GM12872 (cell line): ENCODE data around the gene DDX54.
A peak's percentile ranks its signal among the peaks of the same experiment; 100 is the strongest.

Source experiments
- TF ChIP-seq, protein P1 (sequence below): IDR thresholded peaks from 3 replicates; pipeline ENCODE4 v1.5.1; 2011; ENCODE audit warnings: low read depth, mild to moderate bottlenecking, low read length, moderate library complexity; ENCODE audit not compliant: insufficient read depth

The DDX54 gene

DNA sequence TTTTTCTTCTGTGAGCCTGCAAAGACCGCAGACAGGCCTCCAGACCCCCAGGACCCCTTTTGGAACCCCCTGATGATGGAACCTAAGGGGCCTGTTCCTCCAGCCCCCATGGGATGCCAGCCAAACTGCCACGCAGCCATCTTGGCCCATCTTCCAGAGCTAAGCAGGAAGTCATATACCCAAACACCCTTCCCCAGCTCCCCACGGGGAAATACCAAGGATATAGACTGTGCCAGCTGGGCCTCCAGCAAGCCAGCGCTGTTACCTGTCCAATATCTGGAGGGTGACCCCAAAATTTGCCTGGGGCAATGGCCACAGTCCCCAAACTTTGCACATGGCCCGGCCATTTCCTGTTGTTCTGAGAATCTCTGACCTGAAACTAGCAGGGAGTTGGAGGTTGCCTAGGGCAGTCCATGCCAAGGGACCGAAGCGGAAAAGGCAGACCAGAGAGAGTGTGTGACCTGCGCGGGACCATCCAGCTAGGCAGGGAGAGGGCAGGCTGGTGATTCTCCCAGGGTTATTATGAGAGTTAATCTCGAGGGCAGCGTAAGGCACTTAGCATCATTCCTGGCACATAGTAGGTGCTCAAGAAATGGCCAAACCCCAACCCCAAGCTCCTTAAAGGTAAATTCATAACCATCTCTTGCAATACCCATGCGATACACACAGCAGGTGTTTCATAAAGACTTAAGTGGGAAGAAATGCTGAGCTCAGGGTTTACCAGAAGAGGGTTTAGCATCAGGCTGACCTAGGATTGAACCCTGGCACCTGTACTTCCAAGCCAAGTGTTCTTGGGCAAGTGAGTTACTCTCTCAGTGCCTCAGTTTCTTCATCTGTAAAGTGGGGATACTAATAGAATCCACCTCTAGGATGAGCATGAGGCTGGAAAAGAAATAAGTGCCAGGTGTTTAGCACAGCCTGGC, 47.2 kb downstream of the DDX54 start:
- TF ChIP-seq, protein P1, sequence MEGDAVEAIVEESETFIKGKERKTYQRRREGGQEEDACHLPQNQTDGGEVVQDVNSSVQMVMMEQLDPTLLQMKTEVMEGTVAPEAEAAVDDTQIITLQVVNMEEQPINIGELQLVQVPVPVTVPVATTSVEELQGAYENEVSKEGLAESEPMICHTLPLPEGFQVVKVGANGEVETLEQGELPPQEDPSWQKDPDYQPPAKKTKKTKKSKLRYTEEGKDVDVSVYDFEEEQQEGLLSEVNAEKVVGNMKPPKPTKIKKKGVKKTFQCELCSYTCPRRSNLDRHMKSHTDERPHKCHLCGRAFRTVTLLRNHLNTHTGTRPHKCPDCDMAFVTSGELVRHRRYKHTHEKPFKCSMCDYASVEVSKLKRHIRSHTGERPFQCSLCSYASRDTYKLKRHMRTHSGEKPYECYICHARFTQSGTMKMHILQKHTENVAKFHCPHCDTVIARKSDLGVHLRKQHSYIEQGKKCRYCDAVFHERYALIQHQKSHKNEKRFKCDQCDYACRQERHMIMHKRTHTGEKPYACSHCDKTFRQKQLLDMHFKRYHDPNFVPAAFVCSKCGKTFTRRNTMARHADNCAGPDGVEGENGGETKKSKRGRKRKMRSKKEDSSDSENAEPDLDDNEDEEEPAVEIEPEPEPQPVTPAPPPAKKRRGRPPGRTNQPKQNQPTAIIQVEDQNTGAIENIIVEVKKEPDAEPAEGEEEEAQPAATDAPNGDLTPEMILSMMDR, result no peak

DNA sequence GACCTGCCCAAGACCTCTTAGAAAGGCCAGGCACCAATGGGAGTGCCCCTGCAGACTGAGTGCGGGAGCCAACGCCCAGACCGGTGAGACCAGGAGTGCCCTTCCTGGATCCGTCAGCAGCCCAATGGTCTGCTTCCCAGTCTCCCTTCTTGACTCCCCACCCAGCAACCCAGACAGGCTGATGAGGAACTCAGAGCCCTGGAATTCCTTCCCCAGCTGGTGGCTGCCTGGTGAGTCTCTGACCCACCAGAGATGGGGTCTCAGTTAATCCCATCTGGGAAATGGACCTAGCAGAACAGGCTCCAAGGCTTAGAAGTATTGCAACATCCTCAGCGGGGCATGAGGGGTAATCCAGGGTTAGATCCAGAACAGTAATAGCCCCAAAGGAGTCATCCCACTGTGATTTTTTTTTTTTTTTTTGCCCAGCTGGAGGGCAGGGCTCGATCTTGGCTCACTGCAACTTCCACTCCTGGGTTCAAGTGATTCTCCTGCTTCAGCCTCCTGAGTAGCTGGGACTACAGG, 48.2 kb downstream of the DDX54 start:
- TF ChIP-seq, protein P1, result no peak

DNA sequence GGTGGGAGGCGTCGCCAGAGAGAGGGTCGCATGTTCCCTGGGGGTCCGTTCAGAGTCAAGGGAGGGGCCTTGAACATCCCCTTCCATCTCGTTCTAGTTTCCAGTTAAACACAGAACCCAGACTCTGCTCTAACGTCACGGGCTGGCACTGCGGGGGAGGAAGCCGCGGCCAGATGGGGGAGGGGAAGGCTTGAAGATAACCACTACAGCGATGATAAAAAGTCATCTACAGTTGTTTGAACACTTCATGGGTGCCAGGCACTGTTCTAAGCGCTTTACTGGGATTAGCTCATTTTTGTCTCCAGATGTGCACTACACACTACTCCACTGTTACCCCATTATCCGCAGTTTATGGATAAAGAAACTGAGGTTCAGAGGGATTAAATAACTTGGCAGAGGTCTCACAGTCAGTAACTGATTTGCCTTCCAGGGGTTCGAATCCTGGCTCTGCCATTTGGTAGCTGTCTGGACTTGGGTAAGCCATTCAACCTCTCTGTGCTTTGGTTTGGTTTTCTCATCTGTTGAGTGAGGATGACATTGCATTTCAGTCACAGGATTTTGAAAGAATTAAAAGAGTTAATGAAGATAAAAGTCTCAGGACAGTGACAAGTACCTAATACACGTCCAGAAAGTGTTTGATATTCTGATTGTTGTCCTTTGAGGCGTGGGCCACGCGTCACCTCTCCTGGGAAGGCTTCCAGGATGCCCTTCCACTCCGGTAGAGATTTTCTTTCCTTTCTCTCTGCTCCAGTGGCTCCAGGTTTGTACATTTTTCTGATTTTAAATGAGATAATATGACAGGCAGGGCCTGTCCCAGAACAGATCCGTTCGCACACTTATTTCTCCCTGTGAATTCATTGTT, 48.9 kb downstream of the DDX54 start:
- TF ChIP-seq, protein P1, result no peak

DNA sequence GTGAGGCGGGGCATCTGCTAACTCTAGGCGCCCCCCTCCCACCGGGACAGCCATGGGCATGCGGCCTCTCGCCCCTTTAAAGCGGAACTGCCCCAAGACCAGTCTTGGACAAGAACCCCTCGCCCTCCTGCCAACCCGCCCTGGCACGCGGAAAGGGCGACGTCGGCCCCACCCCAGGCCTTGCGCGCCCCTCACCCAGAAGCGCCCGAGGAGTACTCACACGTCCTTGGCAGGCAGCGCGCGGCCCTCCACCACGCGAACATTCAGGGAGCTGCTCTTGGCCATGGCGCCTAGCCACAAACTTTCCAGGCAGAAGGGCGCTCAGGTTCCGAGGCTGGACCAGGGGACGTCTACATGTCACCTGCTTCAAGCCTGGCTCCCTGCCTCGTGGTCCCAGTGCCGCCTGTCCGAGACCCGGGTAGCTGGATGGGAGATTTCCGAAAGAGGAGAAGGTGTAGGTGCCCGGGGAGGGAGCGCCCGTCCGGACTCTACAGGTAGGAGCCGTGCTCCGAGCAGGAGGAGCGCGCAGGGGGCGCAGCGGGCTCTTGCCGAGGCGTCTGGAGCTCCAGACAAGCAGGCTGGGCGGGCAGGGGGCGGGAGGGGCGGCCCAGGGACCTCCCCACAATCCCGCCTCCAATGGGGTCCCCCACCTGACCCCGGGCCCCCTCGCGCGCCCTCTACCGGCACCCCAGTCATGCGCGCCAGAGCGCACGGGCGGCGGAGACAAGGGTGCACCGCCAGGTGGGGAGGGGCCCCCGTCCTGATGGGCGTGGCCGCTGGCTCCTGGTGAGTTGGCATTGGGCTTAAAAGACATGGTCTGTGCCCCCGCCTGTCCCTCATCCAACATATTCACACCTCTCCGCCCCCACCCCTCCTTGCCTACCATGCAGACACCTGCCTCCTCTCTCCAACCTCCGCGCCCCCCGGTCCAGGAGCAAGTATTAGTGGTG, 49.8 kb downstream of the DDX54 start, which contains the start of gene RASAL1:
Gene RASAL1, minus strand, starts transcription at position 584 of the 950 bp plus-strand sequence. Its CDS starts 299 bp downstream, at position 285.
- TF ChIP-seq, protein P1, result peak; percentile 47; the same call in 1 of the 3 replicates

DNA sequence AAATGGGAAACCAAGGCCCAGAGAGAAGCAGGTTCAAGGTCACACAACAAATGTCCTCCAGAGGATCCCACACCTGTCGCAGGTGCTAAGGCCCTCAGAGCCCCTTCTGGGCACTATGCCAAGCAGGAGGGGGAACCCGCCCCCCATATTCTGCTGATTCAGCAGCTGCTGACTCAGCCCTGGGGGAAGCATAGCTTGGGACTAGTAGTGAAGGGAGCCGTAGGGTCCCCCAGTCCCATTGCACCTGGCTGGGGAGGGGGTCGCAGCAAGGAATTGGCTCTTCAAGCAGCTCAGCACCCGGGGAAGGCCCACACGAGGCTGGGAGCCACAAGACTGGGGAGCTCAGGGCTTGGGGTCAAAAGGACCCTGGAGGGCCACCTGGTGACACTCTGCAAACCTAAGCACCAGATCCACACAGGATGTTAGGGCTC, 50.7 kb downstream of the DDX54 start:
- TF ChIP-seq, protein P1, result no peak

DNA sequence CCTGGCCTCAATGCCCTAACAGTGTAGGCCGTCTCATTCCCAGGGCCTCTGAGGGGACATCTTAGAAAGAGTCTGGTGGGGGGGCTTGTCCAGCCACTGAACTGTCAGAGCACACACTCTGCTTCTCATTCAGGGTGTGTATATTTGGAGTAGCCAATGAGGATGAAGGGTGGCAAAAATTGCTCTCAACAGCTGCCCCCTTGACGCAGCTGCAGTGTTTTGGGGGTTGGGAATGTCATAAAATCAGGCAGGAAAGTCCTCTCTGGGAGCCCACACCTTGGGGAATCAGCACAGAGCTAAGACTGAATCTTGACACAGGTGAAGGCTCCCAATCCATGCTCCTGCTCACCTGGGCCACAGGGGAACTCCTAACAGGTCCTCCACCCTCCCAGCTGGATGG, 51.2 kb downstream of the DDX54 start:
- TF ChIP-seq, protein P1, result no peak
